HEK293 (cell line): Measurements from ENCODE around the gene MTA1.

Experiments used
- CTCF ChIA-PET: fragments of 350-600 bp; formaldehyde crosslinking; extraction: SDS; loops from one replicate; lab custom pipeline; 2021; ENCODE audit warnings: antibody characterized with exemption; lab: Yijun Ruan, JAX
- POLR2A ChIA-PET: fragments of 300-600 bp; formaldehyde crosslinking; extraction: SDS; loops from one replicate; lab custom pipeline; 2020; ENCODE audit warnings: antibody characterized with exemption, inconsistent platforms; lab: Yijun Ruan, JAX
- H3K27ac ChIP-seq: fragments of 200-500 bp; sonication (Bioruptor generic); 2 replicates; pipeline ENCODE4 v1.5.1; 2014; ENCODE audit warnings: low read depth, low read length, control low read depth, inconsistent platforms; ENCODE audit errors: extremely low read depth
- H3K36me3 ChIP-seq, 2 experiments: fragments of 200-500 bp in 1 of 2; sonication (Bioruptor generic) in 1 of 2; 1 replicate in 1 of 2; 2 replicates in 1 of 2; pipeline ENCODE4 v1.5.1; 2014 to 2017; ENCODE audit warnings: inconsistent platforms in 2 of 2, low read length in 2 of 2; ENCODE audit not compliant: control insufficient read depth in 2 of 2, insufficient read depth in 1 of 2
- H3K4me1 ChIP-seq: fragments of 200-500 bp; sonication (Bioruptor generic); 2 replicates; pipeline ENCODE4 v1.5.1; 2014; ENCODE audit warnings: mild to moderate bottlenecking, low read length, inconsistent platforms; ENCODE audit not compliant: control insufficient read depth, insufficient read depth
- H3K4me3 ChIP-seq: 2 replicates; pipeline ENCODE4 v1.5.1; 2011; ENCODE audit warnings: low read depth, mild to moderate bottlenecking, control low read depth, low read length, moderate library complexity
- H3K9me3 ChIP-seq: fragments of 200-500 bp; sonication (Bioruptor generic); 2 replicates; pipeline ENCODE4 v1.5.1; 2014; ENCODE audit warnings: low read depth, low read length, inconsistent platforms; ENCODE audit not compliant: control insufficient read depth, insufficient read depth
- GLIS1 ChIP-seq: fragments of 450-650 bp; formaldehyde crosslinking; IDR thresholded peaks from 2 replicates; pipeline ENCODE4 v1.5.1; 2016; ENCODE audit warnings: missing biosample characterization, missing genetic modification characterization
- GLIS2 ChIP-seq: fragments of 450-650 bp; formaldehyde crosslinking; IDR thresholded peaks from 2 replicates; pipeline ENCODE4 v1.5.1; 2016; ENCODE audit warnings: missing biosample characterization, missing genetic modification characterization
- HOXD13 ChIP-seq: sonication (generic); formaldehyde crosslinking; IDR thresholded peaks from 2 replicates; pipeline ENCODE4 v1.8.0; 2022; ENCODE audit warnings: missing genetic modification reagents, borderline replicate concordance
- ZBTB48 ChIP-seq: fragments of 450-650 bp; formaldehyde crosslinking; IDR thresholded peaks from 2 replicates; pipeline ENCODE4 v1.5.1; 2016; ENCODE audit warnings: missing biosample characterization, missing genetic modification characterization
- ZBTB49 ChIP-seq: fragments of 450-650 bp; formaldehyde crosslinking; IDR thresholded peaks from 2 replicates; pipeline ENCODE4 v1.5.1; 2016; ENCODE audit warnings: missing biosample characterization, missing genetic modification characterization, low read depth
- ZNF223 ChIP-seq: fragments of 450-650 bp; formaldehyde crosslinking; IDR thresholded peaks from 2 replicates; pipeline ENCODE4 v1.5.1; 2016; ENCODE audit warnings: missing biosample characterization, missing genetic modification characterization
- ZNF335 ChIP-seq: fragments of 450-650 bp; formaldehyde crosslinking; conservative IDR thresholded peaks from 2 replicates; pipeline ENCODE4 v1.5.1; 2016; ENCODE audit warnings: missing biosample characterization, missing genetic modification characterization
- ZNF658 ChIP-seq: fragments of 450-650 bp; formaldehyde crosslinking; IDR thresholded peaks from 2 replicates; pipeline ENCODE4; 2016; ENCODE audit warnings: missing biosample characterization, missing genetic modification characterization
- ZNF677 ChIP-seq: fragments of 450-650 bp; IDR thresholded peaks from 2 replicates; pipeline ENCODE4 v1.5.0; 2018; ENCODE audit warnings: missing biosample characterization, mild to moderate bottlenecking, missing genetic modification characterization, moderate library complexity
- ZSCAN30 ChIP-seq: fragments of 450-650 bp; IDR thresholded peaks from 2 replicates; pipeline ENCODE4 v1.5.1; 2018; ENCODE audit warnings: missing biosample characterization, mild to moderate bottlenecking, missing genetic modification characterization, moderate library complexity
- TF ChIP-seq, protein P1 (sequence below): fragments of 450-650 bp; formaldehyde crosslinking; IDR thresholded peaks from 2 replicates; pipeline ENCODE4 v1.5.1; 2016; ENCODE audit warnings: missing biosample characterization, missing genetic modification characterization
- TF ChIP-seq, protein P2 (sequence below): fragments of 450-650 bp; formaldehyde crosslinking; IDR thresholded peaks from 2 replicates; pipeline ENCODE4 v1.5.1; 2016; ENCODE audit warnings: missing biosample characterization, missing genetic modification characterization, borderline replicate concordance

MTA1 gene

GRCh38 chr14:105411985-105412770 lies 7.4 kb upstream of the MTA1 start:
- ChIA-PET CTCF (interaction anchor here (1.5 kb wide), 1 partner anchor 30 kb away, joined by 5 read pairs; no protein-coding TSS in a partner anchor), POLR2A (interaction anchor here (1.0 to 1.5 kb wide), 2 partner anchors 41 to 62 kb away, joined by 3 to 4 read pairs; no protein-coding TSS in a partner anchor)
- Histone ChIP-seq H3K27ac (no peak overlapping the region), H3K4me1 (peaks cover 5% of the 10 kb centered on the region), H3K36me3 (no peaks in the 10 kb centered on the region; a peak in 1 of 3 replicates), H3K4me3 (no peak overlapping the region), H3K9me3 (no peaks in the 10 kb centered on the region)
- TF ChIP-seq ZNF677 (no peak), GLIS2 (tag by site-specific recombination) (peak; percentile 54), ZNF223 (tag by site-specific recombination) (peak; percentile 88), ZNF335 (peak; percentile 90)

DNA sequence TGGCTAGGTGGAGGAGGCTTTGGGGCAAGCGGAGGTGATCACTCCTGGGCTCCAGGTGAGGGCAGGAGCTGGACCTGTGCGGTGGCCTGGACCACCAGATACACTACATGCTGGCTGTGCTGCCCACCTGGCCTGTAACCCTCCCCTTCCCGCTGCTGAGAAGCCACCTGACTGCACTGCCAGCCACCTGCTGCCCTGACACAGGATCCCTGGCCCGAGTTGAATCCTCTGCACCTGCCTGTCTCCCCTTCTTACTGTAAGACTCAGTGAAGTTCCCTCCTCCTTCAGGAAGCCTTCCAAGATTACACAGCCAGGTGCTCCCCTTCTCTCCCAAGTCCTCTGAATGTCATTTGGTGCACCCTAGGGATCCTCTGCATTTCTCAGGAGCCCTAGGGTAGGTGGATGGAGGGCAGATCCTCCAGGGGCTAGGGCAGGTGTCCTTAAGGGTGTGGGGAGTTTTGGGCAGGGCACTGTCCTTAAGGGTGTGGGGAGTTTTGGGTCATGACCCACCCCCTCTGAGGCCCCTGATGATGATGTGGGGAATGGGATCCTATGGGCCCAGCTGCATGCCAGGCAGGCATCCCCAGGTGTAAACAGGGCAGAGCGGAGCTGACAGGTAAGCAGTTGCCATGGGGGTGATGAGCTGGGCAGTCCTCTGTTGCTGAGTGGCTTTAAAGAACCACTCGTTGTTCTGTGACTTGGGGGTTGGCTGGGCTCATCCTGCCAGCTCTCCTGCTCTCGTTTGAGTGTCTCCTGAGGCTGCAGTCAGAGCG lies 6.7 kb upstream of the MTA1 start:
- no peak for TF ChIP-seq ZNF658 (tag by site-specific recombination)
- TF ChIP-seq ZBTB48 (tag by site-specific recombination) = peak; percentile 56; the same call in 1 of the 2 replicates
- POLR2A ChIA-PET = interaction anchor here (0.6 kb wide), 1 partner anchor 16 kb away, joined by 3 read pairs; no protein-coding TSS in a partner anchor
- CTCF ChIA-PET = interaction anchor here (1.4 kb wide), 1 partner anchor 68 kb away, joined by 6 read pairs; no protein-coding TSS in a partner anchor
- no peaks in the 10 kb centered on the region; a peak in 1 of 3 replicates for H3K36me3 ChIP-seq
- H3K27ac ChIP-seq = no peak overlapping the region
- no peaks in the 10 kb centered on the region for H3K9me3 ChIP-seq
- H3K4me3 ChIP-seq = no peak overlapping the region
- peaks cover 5% of the 10 kb centered on the region for H3K4me1 ChIP-seq

GRCh38 chr14:105413544-105413886 lies 6.1 kb upstream of the MTA1 start:
- TF ChIP-seq HOXD13 (CRISPR knock-in tag) (no peak), ZSCAN30 (tag by site-specific recombination) (peak; percentile 62; the same call in 1 of the 2 replicates)
- no peak overlapping the region for H3K27ac ChIP-seq
- no peaks in the 10 kb centered on the region for H3K9me3 ChIP-seq
- H3K36me3 ChIP-seq = no peaks in the 10 kb centered on the region; a peak in 1 of 3 replicates
- H3K4me1 ChIP-seq = peaks cover 5% of the 10 kb centered on the region
- no peak overlapping the region for H3K4me3 ChIP-seq
- POLR2A ChIA-PET = interaction anchor here (0.6 kb wide), 1 partner anchor 17 kb away, joined by 3 read pairs; no protein-coding TSS in a partner anchor
- CTCF ChIA-PET = interaction anchor here (0.7 to 1.4 kb wide), 2 partner anchors 67 to 778 kb away, joined by 3 to 6 read pairs; no protein-coding TSS in a partner anchor

DNA sequence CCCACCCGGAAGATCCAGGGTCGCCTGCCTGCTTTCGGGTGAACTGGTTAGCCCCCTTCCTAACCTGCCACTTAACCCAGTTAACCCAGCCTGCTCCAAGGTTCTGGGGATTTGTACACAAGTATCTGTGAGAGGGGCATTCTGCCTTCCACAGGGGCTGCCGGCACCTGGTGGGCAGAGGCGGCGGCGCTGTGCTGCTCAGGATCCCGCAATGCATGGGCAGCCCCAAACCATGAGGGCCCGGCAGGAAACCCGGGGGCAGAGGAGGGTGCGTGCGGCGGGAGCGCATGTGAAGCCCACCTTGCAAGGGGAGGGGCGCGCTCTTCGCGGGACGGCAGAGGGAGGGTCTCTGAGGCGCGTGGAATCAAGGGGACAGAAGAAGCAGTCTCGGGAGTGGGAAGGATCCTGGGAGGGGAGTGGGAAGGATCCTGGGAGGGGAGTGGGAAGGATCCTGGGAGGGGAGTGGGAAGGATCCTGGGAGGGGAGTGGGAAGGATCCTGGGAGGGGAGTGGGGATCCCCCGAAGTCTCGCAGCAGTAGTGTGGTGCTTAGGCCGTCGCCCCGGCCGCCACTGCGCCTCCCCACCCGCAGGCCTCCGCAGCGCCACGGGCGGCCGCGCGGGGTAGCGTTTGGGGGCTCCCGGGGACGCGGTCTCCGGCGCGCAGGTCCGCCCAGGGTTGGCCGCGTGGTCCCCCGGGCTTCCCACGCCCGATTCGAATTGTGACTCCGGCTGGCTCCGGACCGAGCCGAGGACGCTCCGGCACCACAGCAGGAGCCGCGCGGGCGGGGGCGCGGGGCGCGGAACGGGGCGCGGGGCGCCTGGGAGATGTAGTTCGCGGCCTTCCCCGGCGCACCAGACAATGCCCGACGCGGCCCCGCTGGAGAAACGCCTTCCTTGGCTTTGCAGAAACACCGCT lies 4.9 kb upstream of the MTA1 start:
- no peaks in the 10 kb centered on the region for H3K9me3 ChIP-seq
- CTCF ChIA-PET = interaction anchor here (0.6 to 1.4 kb wide), 2 partner anchors 66 to 212 kb away, joined by 3 to 6 read pairs; no protein-coding TSS in a partner anchor
- peak overlapping the region; percentile 4; the same call in 1 of the 2 replicates for H3K27ac ChIP-seq
- H3K36me3 ChIP-seq = no peaks in the 10 kb centered on the region; a peak in 1 of 3 replicates
- H3K4me3 ChIP-seq = peak overlapping the region; percentile 20; the same call in 1 of the 2 replicates
- POLR2A ChIA-PET = interaction anchor here (0.7 kb wide), 1 partner anchor 40 kb away, joined by 3 read pairs; no protein-coding TSS in a partner anchor
- peaks cover 5% of the 10 kb centered on the region for H3K4me1 ChIP-seq
- TF ChIP-seq GLIS1 (tag by site-specific recombination) = peak; percentile 59; the same call in 1 of the 2 replicates
- TF ChIP-seq ZBTB49 (tag by site-specific recombination) = no peak
- TF ChIP-seq, protein P1, sequence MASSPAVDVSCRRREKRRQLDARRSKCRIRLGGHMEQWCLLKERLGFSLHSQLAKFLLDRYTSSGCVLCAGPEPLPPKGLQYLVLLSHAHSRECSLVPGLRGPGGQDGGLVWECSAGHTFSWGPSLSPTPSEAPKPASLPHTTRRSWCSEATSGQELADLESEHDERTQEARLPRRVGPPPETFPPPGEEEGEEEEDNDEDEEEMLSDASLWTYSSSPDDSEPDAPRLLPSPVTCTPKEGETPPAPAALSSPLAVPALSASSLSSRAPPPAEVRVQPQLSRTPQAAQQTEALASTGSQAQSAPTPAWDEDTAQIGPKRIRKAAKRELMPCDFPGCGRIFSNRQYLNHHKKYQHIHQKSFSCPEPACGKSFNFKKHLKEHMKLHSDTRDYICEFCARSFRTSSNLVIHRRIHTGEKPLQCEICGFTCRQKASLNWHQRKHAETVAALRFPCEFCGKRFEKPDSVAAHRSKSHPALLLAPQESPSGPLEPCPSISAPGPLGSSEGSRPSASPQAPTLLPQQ (tag by site-specific recombination) = peak; percentile 22; the same call in 1 of the 2 replicates
- TF ChIP-seq, protein P2, sequence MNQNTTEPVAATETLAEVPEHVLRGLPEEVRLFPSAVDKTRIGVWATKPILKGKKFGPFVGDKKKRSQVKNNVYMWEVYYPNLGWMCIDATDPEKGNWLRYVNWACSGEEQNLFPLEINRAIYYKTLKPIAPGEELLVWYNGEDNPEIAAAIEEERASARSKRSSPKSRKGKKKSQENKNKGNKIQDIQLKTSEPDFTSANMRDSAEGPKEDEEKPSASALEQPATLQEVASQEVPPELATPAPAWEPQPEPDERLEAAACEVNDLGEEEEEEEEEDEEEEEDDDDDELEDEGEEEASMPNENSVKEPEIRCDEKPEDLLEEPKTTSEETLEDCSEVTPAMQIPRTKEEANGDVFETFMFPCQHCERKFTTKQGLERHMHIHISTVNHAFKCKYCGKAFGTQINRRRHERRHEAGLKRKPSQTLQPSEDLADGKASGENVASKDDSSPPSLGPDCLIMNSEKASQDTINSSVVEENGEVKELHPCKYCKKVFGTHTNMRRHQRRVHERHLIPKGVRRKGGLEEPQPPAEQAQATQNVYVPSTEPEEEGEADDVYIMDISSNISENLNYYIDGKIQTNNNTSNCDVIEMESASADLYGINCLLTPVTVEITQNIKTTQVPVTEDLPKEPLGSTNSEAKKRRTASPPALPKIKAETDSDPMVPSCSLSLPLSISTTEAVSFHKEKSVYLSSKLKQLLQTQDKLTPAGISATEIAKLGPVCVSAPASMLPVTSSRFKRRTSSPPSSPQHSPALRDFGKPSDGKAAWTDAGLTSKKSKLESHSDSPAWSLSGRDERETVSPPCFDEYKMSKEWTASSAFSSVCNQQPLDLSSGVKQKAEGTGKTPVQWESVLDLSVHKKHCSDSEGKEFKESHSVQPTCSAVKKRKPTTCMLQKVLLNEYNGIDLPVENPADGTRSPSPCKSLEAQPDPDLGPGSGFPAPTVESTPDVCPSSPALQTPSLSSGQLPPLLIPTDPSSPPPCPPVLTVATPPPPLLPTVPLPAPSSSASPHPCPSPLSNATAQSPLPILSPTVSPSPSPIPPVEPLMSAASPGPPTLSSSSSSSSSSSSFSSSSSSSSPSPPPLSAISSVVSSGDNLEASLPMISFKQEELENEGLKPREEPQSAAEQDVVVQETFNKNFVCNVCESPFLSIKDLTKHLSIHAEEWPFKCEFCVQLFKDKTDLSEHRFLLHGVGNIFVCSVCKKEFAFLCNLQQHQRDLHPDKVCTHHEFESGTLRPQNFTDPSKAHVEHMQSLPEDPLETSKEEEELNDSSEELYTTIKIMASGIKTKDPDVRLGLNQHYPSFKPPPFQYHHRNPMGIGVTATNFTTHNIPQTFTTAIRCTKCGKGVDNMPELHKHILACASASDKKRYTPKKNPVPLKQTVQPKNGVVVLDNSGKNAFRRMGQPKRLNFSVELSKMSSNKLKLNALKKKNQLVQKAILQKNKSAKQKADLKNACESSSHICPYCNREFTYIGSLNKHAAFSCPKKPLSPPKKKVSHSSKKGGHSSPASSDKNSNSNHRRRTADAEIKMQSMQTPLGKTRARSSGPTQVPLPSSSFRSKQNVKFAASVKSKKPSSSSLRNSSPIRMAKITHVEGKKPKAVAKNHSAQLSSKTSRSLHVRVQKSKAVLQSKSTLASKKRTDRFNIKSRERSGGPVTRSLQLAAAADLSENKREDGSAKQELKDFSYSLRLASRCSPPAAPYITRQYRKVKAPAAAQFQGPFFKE = no peak
